Psoas muscle (tissue), 8 donors: Measurements from ENCODE around the gene PPT2. TPM values are rescaled to one million over a fixed set of nuclear protein-coding genes. Genes with fewer than 3 reads are reported as not detected.

ENCODE experiments used
- ATAC-seq, 4 donors: fragments of 200-7000 bp; cut with Tn5 transposase; one replicate each; pipeline ENCODE4 v1.9.1; 2020; ENCODE audit warnings: moderate library complexity in 3 of 4, mild to moderate bottlenecking in 2 of 4
- DNase-seq, 2 donors: peaks; one replicate each; pipeline ENCODE4 v3.0.0-alpha.2; 2020
- H3K27ac ChIP-seq: fragments of 200-600 bp; one replicate; pipeline ENCODE4 v1.8.0; 2022
- H3K27me3 ChIP-seq, 3 donors: fragments of 200-600 bp in 1 of 3; one replicate each; pipeline versions ENCODE4 v1.6.1 to v1.8.0; 2013 to 2022; ENCODE audit warnings: low read length in 2 of 3, mild to moderate bottlenecking in 2 of 3, moderate library complexity in 1 of 3; ENCODE audit not compliant: insufficient read depth in 3 of 3
- H3K36me3 ChIP-seq, 2 donors: fragments of 200-600 bp in 1 of 2; one replicate each; pipeline versions ENCODE4 v1.6.1 to v1.8.0; 2013 to 2022; ENCODE audit warnings: low read depth in 1 of 2, mild to moderate bottlenecking in 1 of 2, moderate library complexity in 1 of 2; ENCODE audit not compliant: insufficient read depth in 1 of 2
- H3K4me1 ChIP-seq: fragments of 200-600 bp; one replicate; pipeline ENCODE4 v1.8.0; 2022
- H3K4me3 ChIP-seq: fragments of 200-600 bp; one replicate; pipeline ENCODE4 v1.8.0; 2022; ENCODE audit warnings: mild to moderate bottlenecking
- H3K9me3 ChIP-seq: fragments of 200-600 bp; one replicate; pipeline ENCODE4 v1.8.0; 2022
- WGBS, 3 donors: extraction: QIAGEN DNeasy Blood & Tissue Kit; methylation state at CpG; one replicate each; pipeline versions ENCODE4 v1.1.6 to v1.1.7; 2013; 5-methylcytosine and 5-hydroxymethylcytosine counted together
- intact Hi-C, 2 donors: fragments of 100-400 bp; cut with DNase I; formaldehyde crosslinking; loops; one replicate each; pipeline versions ENCODE4 v1.11.0 to v1.14.2; 2022
- polyA plus RNA-seq, 3 donors: library from polyadenylated mRNA; stranded (reverse); fragments of 200-250 nt; gene quantifications; one replicate each; pipeline ENCODE4 v1.2.3, GENCODE V29; 2013
- total RNA-seq, 4 donors: library from RNA; stranded (reverse); fragmentation: NEBNext Ultra II Directional in 2 of 4; extraction: Animal tissue kit (Norgen Biotek cat#: 25700) in 2 of 4; gene quantifications; one replicate each; pipeline versions ENCODE4 v1.2.1 to v1.2.4, GENCODE V29; 2021 to 2023
- TF ChIP-seq, protein P1 (sequence below): fragments of 200-600 bp; IDR thresholded peaks from one replicate; pipeline ENCODE4 v1.8.0; 2022; ENCODE audit warnings: antibody characterized with exemption
- donor health status: healthy with polysubstance abuse.
- donor health status: DM: no; HTN: no; CAD: no; lungs with moderate emphysema.
- donor health status: Bipolar disorder and iron deficiency.
- donor health status: healthy.
- donor health status: DM: yes; HTN: yes; CAD: no.
- donor health status: DM: no; HTN: no; CAD: no.
- donor health status: DM: no; HTN: no; CAD: no.
- donor health status: DM: yes; HTN: yes; CAD: no.

Gene PPT2
- total and polyA plus RNA-seq, 7 donors, result 11.3 to 28.3 (median 14.8) TPM

DNA sequence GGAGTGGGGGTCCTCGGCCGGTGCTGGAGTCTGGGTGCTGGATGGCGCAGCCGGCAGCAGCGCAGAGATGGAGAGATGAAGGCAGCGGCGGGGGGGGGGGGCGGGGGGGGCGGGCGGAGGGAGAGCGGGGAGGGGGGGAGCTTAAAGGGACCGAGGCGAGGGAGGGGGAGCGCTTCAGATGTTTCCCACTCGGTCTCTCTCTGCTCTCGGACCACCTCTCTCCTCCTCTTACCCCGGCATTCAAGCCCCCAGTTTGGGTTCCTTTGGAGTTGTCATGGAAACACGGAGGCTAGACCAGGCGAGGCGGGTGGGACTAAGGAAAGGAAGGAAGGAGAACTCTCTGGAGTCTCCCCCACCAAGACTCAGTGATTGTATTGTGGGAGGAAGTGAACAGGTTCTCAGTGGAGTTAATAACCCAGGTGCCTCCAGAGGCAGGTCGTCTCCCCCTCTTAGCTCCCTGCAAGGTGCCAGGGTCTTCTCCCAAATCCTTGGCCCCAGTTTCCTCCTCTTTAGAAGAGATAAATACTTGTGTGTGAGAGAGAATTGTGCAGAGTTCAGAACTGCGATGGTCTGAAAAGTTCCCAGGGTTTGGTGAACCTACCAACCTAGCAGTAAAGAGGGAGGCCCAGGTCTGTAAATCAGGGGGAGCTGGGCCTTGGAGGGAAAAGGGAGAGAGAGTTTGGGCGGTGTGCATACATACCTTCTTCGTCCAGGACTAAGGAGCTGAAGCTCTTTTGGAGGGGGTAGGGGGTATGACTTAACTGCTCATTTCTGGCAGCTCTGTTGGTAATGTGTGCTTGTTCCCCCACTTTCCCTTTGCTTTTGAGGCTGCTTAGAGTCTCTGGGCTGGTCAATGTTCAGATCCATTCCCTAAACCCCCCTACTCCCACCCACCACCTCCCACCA is 1.8 kb upstream of the PPT2 start, which contains the start of gene PRRT1:
PRRT1 (minus strand) TSS at position 77 of the 906 bp plus-strand sequence. CDS start 112 bp downstream, outside the sequence.
- intact Hi-C loops, result loop anchor here in 1 of 2 donors (5.0 kb wide), 1 partner anchor 35 kb away; no protein-coding TSS in a partner anchor
- 23 to 41% (median 36%) methylated on average over 10 to 18 of the region's 24 CpGs for WGBS, 3 donors
- Histone ChIP-seq H3K36me3 (peaks cover 2 to 16% of the 10 kb centered on the region in 2 donors), H3K4me3 (peak within 1 kb of the TSS; percentile 76), H3K27me3 (peaks cover 0 to 31% (median 17%) of the 10 kb centered on the region in 3 donors), H3K9me3 (no peaks in the 10 kb centered on the region), H3K27ac (peak within 1 kb of the TSS; percentile 74), H3K4me1 (peaks cover 9% of the 10 kb centered on the region)
- ATAC-seq (no peak), DNase-seq (no peak)
- TF ChIP-seq, protein P1, sequence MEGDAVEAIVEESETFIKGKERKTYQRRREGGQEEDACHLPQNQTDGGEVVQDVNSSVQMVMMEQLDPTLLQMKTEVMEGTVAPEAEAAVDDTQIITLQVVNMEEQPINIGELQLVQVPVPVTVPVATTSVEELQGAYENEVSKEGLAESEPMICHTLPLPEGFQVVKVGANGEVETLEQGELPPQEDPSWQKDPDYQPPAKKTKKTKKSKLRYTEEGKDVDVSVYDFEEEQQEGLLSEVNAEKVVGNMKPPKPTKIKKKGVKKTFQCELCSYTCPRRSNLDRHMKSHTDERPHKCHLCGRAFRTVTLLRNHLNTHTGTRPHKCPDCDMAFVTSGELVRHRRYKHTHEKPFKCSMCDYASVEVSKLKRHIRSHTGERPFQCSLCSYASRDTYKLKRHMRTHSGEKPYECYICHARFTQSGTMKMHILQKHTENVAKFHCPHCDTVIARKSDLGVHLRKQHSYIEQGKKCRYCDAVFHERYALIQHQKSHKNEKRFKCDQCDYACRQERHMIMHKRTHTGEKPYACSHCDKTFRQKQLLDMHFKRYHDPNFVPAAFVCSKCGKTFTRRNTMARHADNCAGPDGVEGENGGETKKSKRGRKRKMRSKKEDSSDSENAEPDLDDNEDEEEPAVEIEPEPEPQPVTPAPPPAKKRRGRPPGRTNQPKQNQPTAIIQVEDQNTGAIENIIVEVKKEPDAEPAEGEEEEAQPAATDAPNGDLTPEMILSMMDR, result no peak

DNA sequence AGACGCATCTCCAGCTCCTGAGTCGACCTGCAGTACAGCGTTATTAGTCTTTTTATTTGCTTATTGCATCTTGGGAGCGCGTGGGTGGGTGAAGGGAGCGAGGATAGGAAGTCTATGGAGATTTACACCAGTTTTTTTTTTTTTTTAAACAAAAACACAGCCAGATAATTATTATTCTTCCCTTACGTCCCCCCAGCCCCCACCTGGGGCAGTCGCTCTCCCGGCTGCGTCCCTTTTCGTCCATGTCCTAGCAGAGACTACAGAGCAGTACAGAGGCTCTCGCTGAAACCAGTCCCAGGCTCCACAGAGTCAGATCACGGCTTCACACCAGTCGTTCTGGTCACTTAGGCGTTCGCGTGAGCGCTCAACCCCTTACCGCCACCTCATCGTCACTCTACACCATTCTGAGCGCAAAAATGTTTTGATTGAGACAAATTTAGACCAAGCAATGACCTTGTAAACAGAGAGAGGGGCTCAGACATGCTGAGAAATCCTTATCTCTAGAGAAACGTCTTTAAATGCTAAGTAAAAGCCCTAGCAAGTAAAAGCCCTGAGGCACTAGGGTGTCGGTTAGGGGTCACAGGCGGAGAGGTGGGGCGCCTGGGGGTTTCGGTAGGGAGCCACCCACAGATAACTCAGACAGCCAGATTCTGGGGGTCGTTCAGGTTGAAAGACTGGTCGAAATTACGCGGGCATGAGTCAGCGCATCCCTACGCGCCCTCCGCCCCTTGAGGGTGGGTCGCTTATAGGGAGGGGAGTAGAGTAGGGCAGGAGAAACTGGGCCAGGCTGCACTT is 975 bp upstream of the PPT2 start:
- Histone ChIP-seq H3K4me1 (peaks cover 9% of the 10 kb centered on the region), H3K27me3 (peaks cover 0 to 24% (median 14%) of the 10 kb centered on the region in 3 donors), H3K36me3 (peaks cover 2 to 24% of the 10 kb centered on the region in 2 donors), H3K27ac (peak overlapping the region; percentile 74), H3K4me3 (peak overlapping the region; percentile 76), H3K9me3 (no peaks in the 10 kb centered on the region)
- TF ChIP-seq, protein P1, result no peak
- intact Hi-C loops, result loop anchor here in 1 of 2 donors (5.0 kb wide), 1 partner anchor 36 kb away; no protein-coding TSS in a partner anchor
- DNase-seq (peak; percentile 34 to 64), ATAC-seq (peak in 2 of 4 donors; percentile 6 to 10)
- WGBS, 3 donors, result 45 to 53% (median 46%) methylated on average over 35 of the region's 35 CpGs

DNA sequence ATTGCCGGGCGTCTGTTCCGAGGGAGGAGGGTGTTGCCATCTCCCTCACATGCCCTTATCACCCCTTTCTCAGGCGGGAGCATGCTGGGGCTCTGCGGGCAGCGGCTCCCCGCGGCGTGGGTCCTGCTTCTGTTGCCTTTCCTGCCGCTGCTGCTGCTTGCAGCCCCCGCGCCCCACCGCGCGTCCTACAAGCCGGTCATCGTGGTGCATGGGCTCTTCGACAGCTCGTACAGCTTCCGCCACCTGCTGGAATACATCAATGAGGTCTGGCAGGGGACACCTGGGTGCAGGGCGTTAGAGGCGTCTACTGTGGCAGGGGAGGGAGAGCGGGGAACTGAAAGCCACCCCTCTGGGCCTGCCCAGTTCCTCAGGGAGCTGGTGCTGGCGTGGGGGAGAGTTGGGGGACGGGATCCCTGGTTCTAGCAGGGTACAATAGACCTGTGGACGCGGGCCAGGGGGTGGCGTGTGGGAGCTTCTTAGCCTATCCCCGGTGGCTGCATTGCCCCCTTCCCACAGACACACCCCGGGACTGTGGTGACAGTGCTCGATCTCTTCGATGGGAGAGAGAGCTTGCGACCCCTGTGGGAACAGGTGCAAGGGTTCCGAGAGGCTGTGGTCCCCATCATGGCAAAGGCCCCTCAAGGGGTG is 697 bp downstream of the PPT2 start:
- H3K27ac ChIP-seq, result peak overlapping the region; percentile 74
- DNase-seq, result peak; percentile 60 to 83
- WGBS, 3 donors, result 3 to 5% (median 5%) methylated on average over 24 to 34 of the region's 34 CpGs

DNA sequence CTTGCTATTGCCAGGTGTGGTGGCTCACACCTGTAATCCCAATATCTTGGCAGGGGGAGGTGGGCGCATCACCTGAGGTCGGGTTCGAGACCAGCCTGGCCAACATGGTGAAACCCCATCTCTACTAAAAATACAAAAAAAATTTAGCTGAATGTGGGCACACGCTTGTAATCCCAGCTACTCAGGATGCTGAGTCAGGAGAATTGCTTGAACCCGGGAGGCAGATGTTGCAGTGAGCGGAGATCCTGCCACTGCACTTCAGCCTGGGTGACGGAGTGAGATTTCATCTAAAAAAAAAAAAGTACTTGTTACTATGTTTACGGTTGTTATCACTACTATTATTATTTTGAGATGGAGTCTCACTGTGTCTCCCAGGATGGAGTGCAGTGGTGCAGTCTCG is 3.0 kb downstream of the PPT2 start:
- peaks cover 0 to 4% (median 0%) of the 10 kb centered on the region in 3 donors for H3K27me3 ChIP-seq
- intact Hi-C loops, result no loop called here
- ATAC-seq (no peak), DNase-seq (no peak)
- H3K9me3 ChIP-seq, result no peaks in the 10 kb centered on the region
- H3K4me1 ChIP-seq, result peaks cover 9% of the 10 kb centered on the region
- peaks cover 8 to 56% of the 10 kb centered on the region in 2 donors for H3K36me3 ChIP-seq
- WGBS, 3 donors, result 89 to 97% (median 95%) methylated on average over 9 of the region's 9 CpGs
- TF ChIP-seq, protein P1, result no peak
- H3K4me3 ChIP-seq, result no peak overlapping the region
- no peak overlapping the region for H3K27ac ChIP-seq

More for the DNA sequence above, 697 bp downstream of the PPT2 start:
- Histone ChIP-seq H3K36me3 (peaks cover 8 to 37% of the 10 kb centered on the region in 2 donors), H3K4me1 (peaks cover 9% of the 10 kb centered on the region), H3K4me3 (peak overlapping the region; percentile 76), H3K9me3 (no peaks in the 10 kb centered on the region), H3K27me3 (peaks cover 0 to 7% (median 6%) of the 10 kb centered on the region in 3 donors)
- peak; percentile 81 to 90 (median 89) for ATAC-seq
- intact Hi-C loops, result loop anchor here (1.0 to 5.0 kb wide), 2 partner anchors 36 to 37 kb away; no protein-coding TSS in a partner anchor
- TF ChIP-seq, protein P1, result peak; percentile 44
